A673 (cell line): ENCODE data around the gene GLI2.

ENCODE experiments used
- EZH2 ChIP-seq: fragments of 200-600 bp; sonication (generic); IDR thresholded peaks from 2 replicates; pipeline ENCODE4 v1.6.1; 2017; ENCODE audit warnings: borderline replicate concordance, low read depth, mild to moderate bottlenecking, mixed read lengths, antibody characterized with exemption, low read length; ENCODE audit not compliant: poor library complexity, severe bottlenecking
- TF ChIP-seq, protein P1 (sequence below): fragments of 300-800, 200-600 bp; sonication (generic); conservative IDR thresholded peaks from 2 replicates; pipeline ENCODE4 v1.5.1; 2017; ENCODE audit warnings: low read depth, mild to moderate bottlenecking, antibody characterized with exemption, low read length, moderate library complexity, mixed read lengths

GRCh38 chr2:120734930-120735651 lies 577 bp upstream of the GLI2 start:
- TF ChIP-seq, protein P1, sequence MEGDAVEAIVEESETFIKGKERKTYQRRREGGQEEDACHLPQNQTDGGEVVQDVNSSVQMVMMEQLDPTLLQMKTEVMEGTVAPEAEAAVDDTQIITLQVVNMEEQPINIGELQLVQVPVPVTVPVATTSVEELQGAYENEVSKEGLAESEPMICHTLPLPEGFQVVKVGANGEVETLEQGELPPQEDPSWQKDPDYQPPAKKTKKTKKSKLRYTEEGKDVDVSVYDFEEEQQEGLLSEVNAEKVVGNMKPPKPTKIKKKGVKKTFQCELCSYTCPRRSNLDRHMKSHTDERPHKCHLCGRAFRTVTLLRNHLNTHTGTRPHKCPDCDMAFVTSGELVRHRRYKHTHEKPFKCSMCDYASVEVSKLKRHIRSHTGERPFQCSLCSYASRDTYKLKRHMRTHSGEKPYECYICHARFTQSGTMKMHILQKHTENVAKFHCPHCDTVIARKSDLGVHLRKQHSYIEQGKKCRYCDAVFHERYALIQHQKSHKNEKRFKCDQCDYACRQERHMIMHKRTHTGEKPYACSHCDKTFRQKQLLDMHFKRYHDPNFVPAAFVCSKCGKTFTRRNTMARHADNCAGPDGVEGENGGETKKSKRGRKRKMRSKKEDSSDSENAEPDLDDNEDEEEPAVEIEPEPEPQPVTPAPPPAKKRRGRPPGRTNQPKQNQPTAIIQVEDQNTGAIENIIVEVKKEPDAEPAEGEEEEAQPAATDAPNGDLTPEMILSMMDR, result no peak
- no peak for TF ChIP-seq EZH2
